AML-193 (cell line): ENCODE measurements around the gene RAD51B.

Experiments used
- DNase-seq, 2 experiments: peaks; one replicate each; lab custom pipeline; 2025; lab: John Stamatoyannopoulos, UW

Gene RAD51B

GRCh38 chr14:68145036-68145435 lies 325.5 kb downstream of the RAD51B start:
- no peak for DNase-seq

GRCh38 chr14:68145539-68145938 lies 326.0 kb downstream of the RAD51B start:
- DNase-seq = no peak

GRCh38 chr14:68146818-68147217 lies 327.2 kb downstream of the RAD51B start:
- DNase-seq = no peak

- DNase-seq = no peak
Measured at GRCh38 chr14:68147303-68147702, 327.7 kb downstream of the RAD51B start.

- no peak for DNase-seq
Measured at GRCh38 chr14:68148276-68148675, 328.7 kb downstream of the RAD51B start.

GRCh38 chr14:68148763-68149162 lies 329.2 kb downstream of the RAD51B start:
- no peak for DNase-seq

GRCh38 chr14:68153275-68153674 lies 333.7 kb downstream of the RAD51B start:
- no peak for DNase-seq

GRCh38 chr14:68154275-68154674 lies 334.7 kb downstream of the RAD51B start:
- no peak for DNase-seq

- no peak for DNase-seq
Measured at GRCh38 chr14:68157971-68158371, 338.4 kb downstream of the RAD51B start.

- no peak for DNase-seq
Measured at GRCh38 chr14:68158640-68159039, 339.1 kb downstream of the RAD51B start.

GRCh38 chr14:68159701-68160633 lies 340.4 kb downstream of the RAD51B start:
- no peak for DNase-seq

- DNase-seq = no peak
Measured at GRCh38 chr14:68160779-68161546, 341.4 kb downstream of the RAD51B start.

GRCh38 chr14:68162887-68163286 lies 343.3 kb downstream of the RAD51B start:
- no peak for DNase-seq

GRCh38 chr14:68164711-68165113 lies 345.1 kb downstream of the RAD51B start:
- DNase-seq = no peak

GRCh38 chr14:68165274-68165843 lies 345.8 kb downstream of the RAD51B start:
- no peak for DNase-seq

- no peak for DNase-seq
Measured at GRCh38 chr14:68166731-68167382, 347.3 kb downstream of the RAD51B start.

- no peak for DNase-seq
Measured at GRCh38 chr14:68167383-68168087, 348.0 kb downstream of the RAD51B start.

- DNase-seq = no peak
Measured at GRCh38 chr14:68168460-68169109, 349.0 kb downstream of the RAD51B start.

- DNase-seq = no peak
Measured at GRCh38 chr14:68172216-68172615, 352.6 kb downstream of the RAD51B start.

GRCh38 chr14:68172627-68173026 lies 353.0 kb downstream of the RAD51B start:
- no peak for DNase-seq
